ENCODE results near the gene NELL1.

GRCh38 chr11:20909995-20910726, 240.8 kb downstream of the NELL1 start:
- TF ChIP-seq NRF1 (IDR thresholded peaks at IDR 0.05; ENCODE audit: low read depth, low read length) (no peak), CTCF (IDR thresholded peaks at IDR 0.05) (no peak), REST (IDR thresholded peaks at IDR 0.05; ENCODE audit: low read depth, low read length) (no peak), YY1 (IDR thresholded peaks at IDR 0.05; ENCODE audit: low read depth) (no peak), POLR2AphosphoS5 (IDR thresholded peaks at IDR 0.05; ENCODE audit: low read depth, low read length) (no peak), TEAD4 (IDR thresholded peaks at IDR 0.05; ENCODE audit: borderline replicate concordance, insufficient read depth) (no peak), RAD21 (IDR thresholded peaks at IDR 0.05; ENCODE audit: low read length) (no peak), MAX (IDR thresholded peaks at IDR 0.05; ENCODE audit: low read depth) (no peak), USF2 (IDR thresholded peaks at IDR 0.05; ENCODE audit: borderline replicate concordance, low read depth, low read length) (no peak)
